Occipital lobe (tissue), 2 donors: ENCODE data around the gene NSUN5. TPM values are rescaled to one million over a fixed set of nuclear protein-coding genes. Genes with fewer than 3 reads are reported as not detected.
"Not testable (repeated sequence)": the region's sequence is repeated elsewhere in the genome, so short reads cannot be mapped to it uniquely, and the experiment has no call there.

Experiments
- DNase-seq: peaks from one replicate; lab custom pipeline; 2025; lab: John Stamatoyannopoulos, UW
- total RNA-seq: library from RNA; depleted of rRNA; stranded (reverse); fragments of >200 nt; gene quantifications from one replicate; pipeline ENCODE4 v1.2.3, GENCODE V29; 2014

NSUN5 gene
- total RNA-seq, 1 donor from 2014 or later, result 13.9 TPM

- DNase-seq, result not testable (repeated sequence)
These were observed 18.8 kb upstream of the NSUN5 start for GRCh38 chr7:73327449-73327848.

- DNase-seq, result not testable (repeated sequence)
These were observed 16.8 kb upstream of the NSUN5 start for GRCh38 chr7:73325424-73325823.

- peak; percentile 38 for DNase-seq
These were observed 15.6 kb upstream of the NSUN5 start for GRCh38 chr7:73324081-73324845.

GRCh38 chr7:73323434-73324080, 14.9 kb upstream of the NSUN5 start:
- not testable (repeated sequence) for DNase-seq

- not testable (repeated sequence) for DNase-seq
These were observed 11.4 kb upstream of the NSUN5 start for GRCh38 chr7:73320009-73320408.

- not testable (repeated sequence) for DNase-seq
These were observed 10.9 kb upstream of the NSUN5 start for GRCh38 chr7:73319541-73319940.

GRCh38 chr7:73318656-73319204, 10.1 kb upstream of the NSUN5 start:
- not testable (repeated sequence) for DNase-seq

- no peak for DNase-seq
These were observed 7.9 kb upstream of the NSUN5 start for GRCh38 chr7:73316521-73316920.

- no peak for DNase-seq
These were observed 5.6 kb upstream of the NSUN5 start for GRCh38 chr7:73314271-73314670.

GRCh38 chr7:73313521-73313906, 4.9 kb upstream of the NSUN5 start:
- no peak for DNase-seq

GRCh38 chr7:73312831-73313520, 4.3 kb upstream of the NSUN5 start:
- no peak for DNase-seq

- DNase-seq, result not testable (repeated sequence)
These were observed 2.8 kb upstream of the NSUN5 start for GRCh38 chr7:73311421-73311820.

GRCh38 chr7:73308074-73308664, 457 bp downstream of the NSUN5 start:
- no peak for DNase-seq

- no peak for DNase-seq
These were observed 1.2 kb downstream of the NSUN5 start for GRCh38 chr7:73307436-73307835.

- DNase-seq, result not testable (repeated sequence)
These were observed 3.8 kb downstream of the NSUN5 start for GRCh38 chr7:73304612-73305387.

- no peak for DNase-seq
These were observed 4.6 kb downstream of the NSUN5 start for GRCh38 chr7:73304071-73304470.

GRCh38 chr7:73303546-73303945, 5.1 kb downstream of the NSUN5 start:
- DNase-seq, result no peak

- DNase-seq, result not testable (repeated sequence)
These were observed 5.8 kb downstream of the NSUN5 start for GRCh38 chr7:73302846-73303245.

- DNase-seq, result not testable (repeated sequence)
These were observed 7.5 kb downstream of the NSUN5 start for GRCh38 chr7:73301108-73301507.

- not testable (repeated sequence) for DNase-seq
These were observed 8.8 kb downstream of the NSUN5 start for GRCh38 chr7:73299812-73300211.

GRCh38 chr7:73297706-73298105, 10.9 kb downstream of the NSUN5 start:
- not testable (repeated sequence) for DNase-seq
